SK-N-SH (cell line): Measurements from ENCODE around the gene ITCH. TPM values are rescaled to one million over a fixed set of nuclear protein-coding genes. Genes with fewer than 3 reads are reported as not detected.

ENCODE experiments used
- CTCF ChIA-PET: fragments of 300-600, 350-600 bp; formaldehyde crosslinking; extraction: SDS; loops from one replicate; lab custom pipeline; 2021; lab: Yijun Ruan, JAX
- POLR2A ChIA-PET: fragments of 350-600 bp; sonication (Branson Sonifier 250); formaldehyde crosslinking; extraction: SDS; loops from one replicate; lab custom pipeline; 2020; ENCODE audit warnings: antibody characterized with exemption, inconsistent platforms; lab: Yijun Ruan, JAX
- DNase-seq: peaks from one replicate; pipeline ENCODE4 v3.0.0; 2012
- H2AFZ ChIP-seq: fragments of 200-600 bp; sonication (generic); 2 replicates; pipeline ENCODE4 v1.8.1; 2016; ENCODE audit warnings: antibody characterized with exemption, mild to moderate bottlenecking, low read depth
- H3F3A ChIP-seq: fragments of 200-600 bp; sonication (generic); replicated peaks from 2 replicates; pipeline ENCODE3; 2016; ENCODE audit warnings: antibody characterized with exemption, mild to moderate bottlenecking; ENCODE audit not compliant: insufficient read depth
- H3K27ac ChIP-seq, 2 experiments: fragments of 200-500 bp in 1 of 2; fragments of 200-600 bp in 1 of 2; sonication (Bioruptor generic) in 1 of 2; sonication (generic), shearing (Covaris generic) in 1 of 2; 2 replicates each; pipeline versions ENCODE4 v1.5.1 to v1.6.1; 2014 to 2016; ENCODE audit warnings: low read depth in 2 of 2, inconsistent platforms in 1 of 2, low read length in 1 of 2, mild to moderate bottlenecking in 1 of 2, mixed read lengths in 1 of 2
- H3K27me3 ChIP-seq: fragments of 200-600 bp; sonication (generic), shearing (Covaris generic); 2 replicates; pipeline ENCODE4 v1.6.1; 2016; ENCODE audit warnings: mixed run types; ENCODE audit not compliant: insufficient read depth
- H3K36me3 ChIP-seq, 2 experiments: fragments of 200-500 bp in 1 of 2; fragments of 200-600 bp in 1 of 2; sonication (Bioruptor generic) in 1 of 2; sonication (generic) in 1 of 2; replicated peaks in 1 of 2; 2 replicates each; pipeline versions ENCODE3 to v1.5.1; 2014 to 2016; ENCODE audit warnings: low read length in 1 of 2, mild to moderate bottlenecking in 1 of 2; ENCODE audit not compliant: insufficient read depth in 2 of 2, control insufficient read depth in 1 of 2
- H3K4me1 ChIP-seq, 2 experiments: fragments of 200-500 bp in 1 of 2; fragments of 200-600 bp in 1 of 2; sonication (Bioruptor generic) in 1 of 2; sonication (generic), shearing (Covaris generic) in 1 of 2; 2 replicates each; pipeline versions ENCODE4 v1.5.1 to v1.6.1; 2014 to 2016; ENCODE audit warnings: low read depth in 1 of 2, low read length in 1 of 2, mixed run types in 1 of 2; ENCODE audit not compliant: insufficient read depth in 2 of 2, control insufficient read depth in 1 of 2
- H3K4me2 ChIP-seq: fragments of 200-600 bp; sonication (generic), shearing (Covaris generic); 2 replicates; pipeline ENCODE4 v1.6.1; 2017; ENCODE audit warnings: mixed run types
- H3K4me3 ChIP-seq, 2 experiments: fragments of 200-500 bp in 1 of 2; fragments of 200-600 bp in 1 of 2; sonication (Bioruptor generic) in 1 of 2; sonication (generic), shearing (Covaris generic) in 1 of 2; 2 replicates each; pipeline versions ENCODE4 v1.5.1 to v1.8.1; 2014 to 2016; ENCODE audit warnings: low read depth in 2 of 2, inconsistent platforms in 1 of 2, low read length in 1 of 2, mild to moderate bottlenecking in 1 of 2, mixed read lengths in 1 of 2, moderate library complexity in 1 of 2
- H3K79me2 ChIP-seq: fragments of 200-600 bp; sonication (generic); 2 replicates; pipeline ENCODE4 v1.8.1; 2017; ENCODE audit warnings: mild to moderate bottlenecking; ENCODE audit not compliant: insufficient read depth
- H3K9ac ChIP-seq: fragments of 200-600 bp; sonication (generic); 2 replicates; pipeline ENCODE4 v1.6.1; 2017; ENCODE audit warnings: mixed run types
- H3K9me2 ChIP-seq: fragments of 200-600 bp; sonication (generic); 2 replicates; pipeline ENCODE4 v1.6.1; 2017; ENCODE audit warnings: mixed run types
- H3K9me3 ChIP-seq: fragments of 200-600 bp; sonication (generic); 2 replicates; pipeline ENCODE4 v1.6.1; 2017; ENCODE audit warnings: mixed run types, mild to moderate bottlenecking, moderate library complexity
- H4K20me1 ChIP-seq: fragments of 200-600 bp; sonication (generic); 2 replicates; pipeline ENCODE4 v1.6.1; 2017; ENCODE audit warnings: mild to moderate bottlenecking, mixed run types; ENCODE audit not compliant: insufficient read depth
- CHD2 ChIP-seq: fragments of 150-350 bp; IDR thresholded peaks from 2 replicates; pipeline ENCODE4 v1.6.1; 2018; ENCODE audit warnings: low read length; ENCODE audit not compliant: partially characterized antibody
- ELF1 ChIP-seq: IDR thresholded peaks from 2 replicates; pipeline ENCODE4 v1.4.0; 2012
- EP300 ChIP-seq, 2 experiments: IDR thresholded peaks; 2 replicates each; pipeline versions ENCODE4 v1.4.0 to v1.6.1; 2012; ENCODE audit warnings: borderline replicate concordance in 1 of 2, low read depth in 1 of 2, low read length in 1 of 2
- EZH2phosphoT487 ChIP-seq: fragments of 200-600 bp; sonication (generic); IDR thresholded peaks from 2 replicates; pipeline ENCODE4 v1.6.1; 2017; ENCODE audit warnings: low read depth, mixed run types, mild to moderate bottlenecking, antibody characterized with exemption, moderate library complexity, borderline replicate concordance
- FOSL2 ChIP-seq: IDR thresholded peaks from 2 replicates; pipeline ENCODE4 v1.4.0; 2012; ENCODE audit warnings: low read depth, mild to moderate bottlenecking, moderate library complexity, borderline replicate concordance
- FOXJ3 ChIP-seq: sonication (generic); formaldehyde crosslinking; IDR thresholded peaks from 2 replicates; pipeline ENCODE4 v1.5.1; 2020; ENCODE audit warnings: mild to moderate bottlenecking, missing genetic modification reagents
- FOXM1 ChIP-seq: IDR thresholded peaks from 2 replicates; pipeline ENCODE4 v1.4.0; 2012; ENCODE audit warnings: low read depth, mild to moderate bottlenecking
- GATA2 ChIP-seq: sonication (generic); formaldehyde crosslinking; IDR thresholded peaks from 2 replicates; pipeline ENCODE4 v1.5.0; 2020; ENCODE audit warnings: mild to moderate bottlenecking, missing genetic modification reagents
- MXI1 ChIP-seq: IDR thresholded peaks from 2 replicates; pipeline ENCODE4 v1.6.1; 2012; ENCODE audit warnings: mild to moderate bottlenecking, low read depth, low read length, improper control_type of control experiment
- POLR2AphosphoS5 ChIP-seq: IDR thresholded peaks from 2 replicates; pipeline ENCODE4 v1.6.1; 2012; ENCODE audit warnings: low read depth, low read length
- RFX5 ChIP-seq: IDR thresholded peaks from 2 replicates; pipeline ENCODE4 v1.6.1; 2012; ENCODE audit warnings: mild to moderate bottlenecking, improper control_type of control experiment, low read length
- SIN3A ChIP-seq: IDR thresholded peaks from 2 replicates; pipeline ENCODE4 v1.6.1; 2012; ENCODE audit warnings: low read depth, mild to moderate bottlenecking, low read length, moderate library complexity, borderline replicate concordance
- SMC3 ChIP-seq: IDR thresholded peaks from 2 replicates; pipeline ENCODE4 v1.6.1; 2012; ENCODE audit warnings: low read depth, low read length, improper control_type of control experiment
- TAF1 ChIP-seq: IDR thresholded peaks from 2 replicates; pipeline ENCODE4 v1.6.1; 2012; ENCODE audit warnings: low read depth, mild to moderate bottlenecking, low read length, moderate library complexity, borderline replicate concordance
- TCF12 ChIP-seq: IDR thresholded peaks from 2 replicates; pipeline ENCODE4 v1.4.0; 2012
- TEAD4 ChIP-seq: IDR thresholded peaks from 2 replicates; pipeline ENCODE4 v1.4.0; 2012; ENCODE audit warnings: mild to moderate bottlenecking, borderline replicate concordance; ENCODE audit not compliant: insufficient read depth
- WGBS: methylation state at CpG from one replicate; pipeline ENCODE4 v1.1.6; 2017; ENCODE audit warnings: low lambda C conversion rate; 5-methylcytosine and 5-hydroxymethylcytosine counted together
- polyA plus RNA-seq, 3 experiments: library from polyadenylated mRNA; depleted of rRNA; stranded (reverse); fragments of >200 nt; gene quantifications; 2 replicates each; pipeline ENCODE4 v1.2.3, GENCODE V29; 2012
- TF ChIP-seq, protein P1 (sequence below): fragments of 200-600 bp; sonication (generic); IDR thresholded peaks from 2 replicates; pipeline ENCODE4 v1.6.1; 2017; ENCODE audit warnings: antibody characterized with exemption, mild to moderate bottlenecking, moderate library complexity
- TF ChIP-seq, protein P2 (sequence below): IDR thresholded peaks from 2 replicates; pipeline ENCODE4 v1.4.0; 2012; ENCODE audit warnings: low read depth, borderline replicate concordance
- TF ChIP-seq, protein P3 (sequence below): IDR thresholded peaks from 2 replicates; pipeline ENCODE4 v1.6.1; 2012; ENCODE audit warnings: mild to moderate bottlenecking, low read depth, low read length, moderate library complexity

Gene ITCH
- polyA plus RNA-seq, 1 of the 3 experiments (the other 2 are of a cell fraction): 3.8 TPM

- no peak overlapping the region for H2AFZ ChIP-seq
- H3K36me3 ChIP-seq: peaks cover 40 to 45% of the 10 kb centered on the region in 2 experiments
- H3F3A ChIP-seq: peaks cover 37% of the 10 kb centered on the region
- peak overlapping the region in 1 of 2 experiments; percentile 10; a peak in 1 of 4 replicates for H3K4me3 ChIP-seq
- H3K9me2 ChIP-seq: no peaks in the 10 kb centered on the region
- H3K79me2 ChIP-seq: peaks cover 90% of the 10 kb centered on the region
- POLR2A ChIA-PET: no interaction called here
- H3K9me3 ChIP-seq: no peaks in the 10 kb centered on the region
- no peak for TF ChIP-seq POLR2AphosphoS5
- no peak for TF ChIP-seq SMC3
- TF ChIP-seq FOSL2: no peak
- TF ChIP-seq ELF1: no peak
- TF ChIP-seq, protein P1, sequence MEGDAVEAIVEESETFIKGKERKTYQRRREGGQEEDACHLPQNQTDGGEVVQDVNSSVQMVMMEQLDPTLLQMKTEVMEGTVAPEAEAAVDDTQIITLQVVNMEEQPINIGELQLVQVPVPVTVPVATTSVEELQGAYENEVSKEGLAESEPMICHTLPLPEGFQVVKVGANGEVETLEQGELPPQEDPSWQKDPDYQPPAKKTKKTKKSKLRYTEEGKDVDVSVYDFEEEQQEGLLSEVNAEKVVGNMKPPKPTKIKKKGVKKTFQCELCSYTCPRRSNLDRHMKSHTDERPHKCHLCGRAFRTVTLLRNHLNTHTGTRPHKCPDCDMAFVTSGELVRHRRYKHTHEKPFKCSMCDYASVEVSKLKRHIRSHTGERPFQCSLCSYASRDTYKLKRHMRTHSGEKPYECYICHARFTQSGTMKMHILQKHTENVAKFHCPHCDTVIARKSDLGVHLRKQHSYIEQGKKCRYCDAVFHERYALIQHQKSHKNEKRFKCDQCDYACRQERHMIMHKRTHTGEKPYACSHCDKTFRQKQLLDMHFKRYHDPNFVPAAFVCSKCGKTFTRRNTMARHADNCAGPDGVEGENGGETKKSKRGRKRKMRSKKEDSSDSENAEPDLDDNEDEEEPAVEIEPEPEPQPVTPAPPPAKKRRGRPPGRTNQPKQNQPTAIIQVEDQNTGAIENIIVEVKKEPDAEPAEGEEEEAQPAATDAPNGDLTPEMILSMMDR: no peak
- WGBS: 85% methylated on average over 5 of the region's 5 CpGs
- no peaks in the 10 kb centered on the region for H3K27me3 ChIP-seq
- peak overlapping the region; percentile 31 to 75; a peak in 3 of 4 replicates for H3K27ac ChIP-seq
- CTCF ChIA-PET: interaction anchor here (1.0 to 5.9 kb wide), 3 partner anchors 12 to 243 kb away, joined by 3 to 72 read pairs (median 5); no protein-coding TSS in a partner anchor
- H3K4me1 ChIP-seq: peaks cover 15 to 17% of the 10 kb centered on the region in 2 experiments; a peak in 3 of 4 replicates
- H4K20me1 ChIP-seq: peaks cover 66% of the 10 kb centered on the region
- no peak for DNase-seq
- peak overlapping the region; percentile 30; the same call in 1 of the 2 replicates for H3K9ac ChIP-seq
- peak overlapping the region; percentile 53; the same call in 1 of the 2 replicates for H3K4me2 ChIP-seq
These were observed 163.4 kb downstream of the ITCH start for GRCh38 chr20:34526466-34526865.

- 95% methylated on average over 10 of the region's 10 CpGs for WGBS
- Histone ChIP-seq H3K27me3 (no peaks in the 10 kb centered on the region), H4K20me1 (peaks cover 64% of the 10 kb centered on the region), H2AFZ (no peak overlapping the region), H3F3A (peaks cover 37% of the 10 kb centered on the region), H3K27ac (peak overlapping the region in 1 of 2 experiments; percentile 75; a peak in 2 of 4 replicates), H3K9ac (no peak overlapping the region; the same call in 1 of the 2 replicates), H3K9me3 (no peaks in the 10 kb centered on the region), H3K4me1 (peaks cover 15 to 17% of the 10 kb centered on the region in 2 experiments; a peak in 3 of 4 replicates), H3K36me3 (peaks cover 42 to 51% of the 10 kb centered on the region in 2 experiments), H3K79me2 (peaks cover 87% of the 10 kb centered on the region), H3K4me2 (no peak overlapping the region), H3K4me3 (no peak overlapping the region), H3K9me2 (no peaks in the 10 kb centered on the region)
- POLR2A ChIA-PET: no interaction called here
- no peak for DNase-seq
- CTCF ChIA-PET: interaction anchor here (0.7 to 5.9 kb wide), 4 partner anchors 12 to 1564 kb away, joined by 3 to 72 read pairs (median 4); no protein-coding TSS in a partner anchor
- TF ChIP-seq GATA2 (CRISPR knock-in tag): no peak
- TF ChIP-seq, protein P2, sequence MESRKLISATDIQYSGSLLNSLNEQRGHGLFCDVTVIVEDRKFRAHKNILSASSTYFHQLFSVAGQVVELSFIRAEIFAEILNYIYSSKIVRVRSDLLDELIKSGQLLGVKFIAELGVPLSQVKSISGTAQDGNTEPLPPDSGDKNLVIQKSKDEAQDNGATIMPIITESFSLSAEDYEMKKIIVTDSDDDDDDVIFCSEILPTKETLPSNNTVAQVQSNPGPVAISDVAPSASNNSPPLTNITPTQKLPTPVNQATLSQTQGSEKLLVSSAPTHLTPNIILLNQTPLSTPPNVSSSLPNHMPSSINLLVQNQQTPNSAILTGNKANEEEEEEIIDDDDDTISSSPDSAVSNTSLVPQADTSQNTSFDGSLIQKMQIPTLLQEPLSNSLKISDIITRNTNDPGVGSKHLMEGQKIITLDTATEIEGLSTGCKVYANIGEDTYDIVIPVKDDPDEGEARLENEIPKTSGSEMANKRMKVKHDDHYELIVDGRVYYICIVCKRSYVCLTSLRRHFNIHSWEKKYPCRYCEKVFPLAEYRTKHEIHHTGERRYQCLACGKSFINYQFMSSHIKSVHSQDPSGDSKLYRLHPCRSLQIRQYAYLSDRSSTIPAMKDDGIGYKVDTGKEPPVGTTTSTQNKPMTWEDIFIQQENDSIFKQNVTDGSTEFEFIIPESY: no peak
- TF ChIP-seq CHD2: no peak
- TF ChIP-seq, protein P3, sequence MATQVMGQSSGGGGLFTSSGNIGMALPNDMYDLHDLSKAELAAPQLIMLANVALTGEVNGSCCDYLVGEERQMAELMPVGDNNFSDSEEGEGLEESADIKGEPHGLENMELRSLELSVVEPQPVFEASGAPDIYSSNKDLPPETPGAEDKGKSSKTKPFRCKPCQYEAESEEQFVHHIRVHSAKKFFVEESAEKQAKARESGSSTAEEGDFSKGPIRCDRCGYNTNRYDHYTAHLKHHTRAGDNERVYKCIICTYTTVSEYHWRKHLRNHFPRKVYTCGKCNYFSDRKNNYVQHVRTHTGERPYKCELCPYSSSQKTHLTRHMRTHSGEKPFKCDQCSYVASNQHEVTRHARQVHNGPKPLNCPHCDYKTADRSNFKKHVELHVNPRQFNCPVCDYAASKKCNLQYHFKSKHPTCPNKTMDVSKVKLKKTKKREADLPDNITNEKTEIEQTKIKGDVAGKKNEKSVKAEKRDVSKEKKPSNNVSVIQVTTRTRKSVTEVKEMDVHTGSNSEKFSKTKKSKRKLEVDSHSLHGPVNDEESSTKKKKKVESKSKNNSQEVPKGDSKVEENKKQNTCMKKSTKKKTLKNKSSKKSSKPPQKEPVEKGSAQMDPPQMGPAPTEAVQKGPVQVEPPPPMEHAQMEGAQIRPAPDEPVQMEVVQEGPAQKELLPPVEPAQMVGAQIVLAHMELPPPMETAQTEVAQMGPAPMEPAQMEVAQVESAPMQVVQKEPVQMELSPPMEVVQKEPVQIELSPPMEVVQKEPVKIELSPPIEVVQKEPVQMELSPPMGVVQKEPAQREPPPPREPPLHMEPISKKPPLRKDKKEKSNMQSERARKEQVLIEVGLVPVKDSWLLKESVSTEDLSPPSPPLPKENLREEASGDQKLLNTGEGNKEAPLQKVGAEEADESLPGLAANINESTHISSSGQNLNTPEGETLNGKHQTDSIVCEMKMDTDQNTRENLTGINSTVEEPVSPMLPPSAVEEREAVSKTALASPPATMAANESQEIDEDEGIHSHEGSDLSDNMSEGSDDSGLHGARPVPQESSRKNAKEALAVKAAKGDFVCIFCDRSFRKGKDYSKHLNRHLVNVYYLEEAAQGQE: no peak
- no peak for TF ChIP-seq EZH2phosphoT487
- TF ChIP-seq MXI1: no peak
- TF ChIP-seq FOXJ3 (CRISPR knock-in tag): no peak
- TF ChIP-seq TEAD4: no peak
- no peak for TF ChIP-seq RFX5
- TF ChIP-seq SIN3A: no peak
- no peak for TF ChIP-seq FOXM1
- no peak for TF ChIP-seq TAF1
- TF ChIP-seq EP300 (IDR thresholded peaks at IDR 0.05; ENCODE audit: borderline replicate concordance in 1 of 2, low read depth in 1 of 2, low read length in 1 of 2): no peak
- no peak for TF ChIP-seq TCF12
These were observed 163.9 kb downstream of the ITCH start for GRCh38 chr20:34527016-34527415.
